Psoas muscle (tissue), 8 donors: Measurements from ENCODE around the gene CFAP99. TPM values are rescaled to one million over a fixed set of nuclear protein-coding genes. Genes with fewer than 3 reads are reported as not detected.
A peak's percentile ranks its signal among the peaks of the same experiment; 100 is the strongest.

ENCODE experiments used
- ATAC-seq, 4 donors: fragments of 200-7000 bp; cut with Tn5 transposase; one replicate each; pipeline ENCODE4 v1.9.1; 2020; ENCODE audit warnings: moderate library complexity in 3 of 4, mild to moderate bottlenecking in 2 of 4
- DNase-seq, 2 donors: peaks; one replicate each; pipeline ENCODE4 v3.0.0-alpha.2; 2020
- H3K27ac ChIP-seq: fragments of 200-600 bp; one replicate; pipeline ENCODE4 v1.8.0; 2022
- H3K27me3 ChIP-seq, 3 donors: fragments of 200-600 bp in 1 of 3; one replicate each; pipeline versions ENCODE4 v1.6.1 to v1.8.0; 2013 to 2022; ENCODE audit warnings: low read length in 2 of 3, mild to moderate bottlenecking in 2 of 3, moderate library complexity in 1 of 3; ENCODE audit not compliant: insufficient read depth in 3 of 3
- H3K36me3 ChIP-seq, 2 donors: fragments of 200-600 bp in 1 of 2; one replicate each; pipeline versions ENCODE4 v1.6.1 to v1.8.0; 2013 to 2022; ENCODE audit warnings: low read depth in 1 of 2, mild to moderate bottlenecking in 1 of 2, moderate library complexity in 1 of 2; ENCODE audit not compliant: insufficient read depth in 1 of 2
- H3K4me1 ChIP-seq: fragments of 200-600 bp; one replicate; pipeline ENCODE4 v1.8.0; 2022
- H3K4me3 ChIP-seq: fragments of 200-600 bp; one replicate; pipeline ENCODE4 v1.8.0; 2022; ENCODE audit warnings: mild to moderate bottlenecking
- H3K9me3 ChIP-seq: fragments of 200-600 bp; one replicate; pipeline ENCODE4 v1.8.0; 2022
- WGBS, 3 donors: extraction: QIAGEN DNeasy Blood & Tissue Kit; methylation state at CpG; one replicate each; pipeline versions ENCODE4 v1.1.6 to v1.1.7; 2013; 5-methylcytosine and 5-hydroxymethylcytosine counted together
- intact Hi-C, 2 donors: fragments of 100-400 bp; cut with DNase I; formaldehyde crosslinking; loops; one replicate each; pipeline versions ENCODE4 v1.11.0 to v1.14.2; 2022
- polyA plus RNA-seq, 3 donors: library from polyadenylated mRNA; stranded (reverse); fragments of 200-250 nt; gene quantifications; one replicate each; pipeline ENCODE4 v1.2.3, GENCODE V29; 2013
- total RNA-seq, 4 donors: library from RNA; stranded (reverse); fragmentation: NEBNext Ultra II Directional in 2 of 4; extraction: Animal tissue kit (Norgen Biotek cat#: 25700) in 2 of 4; gene quantifications; one replicate each; pipeline versions ENCODE4 v1.2.1 to v1.2.4, GENCODE V29; 2021 to 2023
- TF ChIP-seq, protein P1 (sequence below): fragments of 200-600 bp; IDR thresholded peaks from one replicate; pipeline ENCODE4 v1.8.0; 2022; ENCODE audit warnings: antibody characterized with exemption
- donor health status: healthy with polysubstance abuse.
- donor health status: DM: no; HTN: no; CAD: no; lungs with moderate emphysema.
- donor health status: Bipolar disorder and iron deficiency.
- donor health status: healthy.
- donor health status: DM: yes; HTN: yes; CAD: no.
- donor health status: DM: no; HTN: no; CAD: no.
- donor health status: DM: no; HTN: no; CAD: no.
- donor health status: DM: yes; HTN: yes; CAD: no.

Gene CFAP99
- total and polyA plus RNA-seq, 7 donors, result 0.03 TPM; not detected in 5

GRCh38 chr4:2432004-2432403 is 13.2 kb downstream of the CFAP99 start:
- Histone ChIP-seq H3K4me3 (no peak overlapping the region), H3K36me3 (no peaks in the 10 kb centered on the region), H3K9me3 (no peaks in the 10 kb centered on the region), H3K4me1 (peaks cover 24% of the 10 kb centered on the region), H3K27me3 (no peaks in the 10 kb centered on the region), H3K27ac (no peak overlapping the region)
- intact Hi-C loops, result no loop called here
- TF ChIP-seq, protein P1, sequence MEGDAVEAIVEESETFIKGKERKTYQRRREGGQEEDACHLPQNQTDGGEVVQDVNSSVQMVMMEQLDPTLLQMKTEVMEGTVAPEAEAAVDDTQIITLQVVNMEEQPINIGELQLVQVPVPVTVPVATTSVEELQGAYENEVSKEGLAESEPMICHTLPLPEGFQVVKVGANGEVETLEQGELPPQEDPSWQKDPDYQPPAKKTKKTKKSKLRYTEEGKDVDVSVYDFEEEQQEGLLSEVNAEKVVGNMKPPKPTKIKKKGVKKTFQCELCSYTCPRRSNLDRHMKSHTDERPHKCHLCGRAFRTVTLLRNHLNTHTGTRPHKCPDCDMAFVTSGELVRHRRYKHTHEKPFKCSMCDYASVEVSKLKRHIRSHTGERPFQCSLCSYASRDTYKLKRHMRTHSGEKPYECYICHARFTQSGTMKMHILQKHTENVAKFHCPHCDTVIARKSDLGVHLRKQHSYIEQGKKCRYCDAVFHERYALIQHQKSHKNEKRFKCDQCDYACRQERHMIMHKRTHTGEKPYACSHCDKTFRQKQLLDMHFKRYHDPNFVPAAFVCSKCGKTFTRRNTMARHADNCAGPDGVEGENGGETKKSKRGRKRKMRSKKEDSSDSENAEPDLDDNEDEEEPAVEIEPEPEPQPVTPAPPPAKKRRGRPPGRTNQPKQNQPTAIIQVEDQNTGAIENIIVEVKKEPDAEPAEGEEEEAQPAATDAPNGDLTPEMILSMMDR, result no peak
- ATAC-seq, result no peak
- DNase-seq, result no peak

- Histone ChIP-seq H3K36me3 (no peaks in the 10 kb centered on the region), H3K27ac (peak overlapping the region; percentile 74), H3K27me3 (no peaks in the 10 kb centered on the region), H3K9me3 (no peaks in the 10 kb centered on the region), H3K4me3 (peak overlapping the region; percentile 22), H3K4me1 (peaks cover 24% of the 10 kb centered on the region)
- ATAC-seq, result peak; percentile 81 to 89 (median 88)
- intact Hi-C loops, result no loop called here
- DNase-seq, result peak; percentile 43 to 74
- TF ChIP-seq, protein P1, result no peak
- WGBS, 3 donors, result 33 to 45% (median 40%) methylated on average over 20 of the region's 20 CpGs
These were observed 14.3 kb downstream of the CFAP99 start for GRCh38 chr4:2432991-2433530.

DNA sequence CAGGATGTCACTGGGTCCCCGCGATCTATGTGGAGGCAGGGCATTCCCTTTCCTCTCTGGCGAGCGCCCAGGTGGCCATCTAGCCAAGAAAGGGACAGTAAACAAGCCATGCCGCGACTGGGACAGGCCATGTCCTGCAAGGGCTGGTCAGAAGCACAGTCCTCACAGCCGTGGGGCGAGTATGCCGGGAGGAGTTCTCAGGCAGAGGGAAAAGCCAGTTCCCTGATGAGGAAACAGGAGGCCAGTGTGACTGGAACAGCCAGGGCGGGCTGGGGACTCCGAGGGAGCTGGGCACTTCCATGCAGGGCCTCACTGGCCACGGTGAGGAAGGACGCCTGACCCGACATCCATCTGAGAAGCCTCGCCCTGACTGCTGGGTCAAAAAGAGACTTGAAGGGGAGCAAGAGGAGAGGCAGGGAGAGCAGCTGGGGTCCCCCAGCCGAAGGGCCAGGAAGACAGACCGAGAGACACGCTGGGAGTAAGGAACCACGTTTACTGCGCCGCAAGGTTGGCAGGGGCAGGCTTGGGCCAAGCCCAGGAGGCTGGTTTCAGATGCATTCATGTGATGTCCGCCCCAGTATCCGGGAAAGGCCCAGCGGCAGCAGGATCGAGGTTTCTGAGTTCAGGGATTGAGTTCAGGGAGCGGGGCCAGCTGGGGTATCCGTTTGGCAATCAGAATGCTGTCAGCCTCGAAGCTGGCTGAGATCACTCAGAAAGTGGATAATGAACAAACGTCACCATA is 15.0 kb downstream of the CFAP99 start:
- 41 to 51% (median 44%) methylated on average over 27 to 29 of the region's 29 CpGs for WGBS, 3 donors
- Histone ChIP-seq H3K9me3 (no peaks in the 10 kb centered on the region), H3K4me1 (peaks cover 24% of the 10 kb centered on the region), H3K36me3 (no peaks in the 10 kb centered on the region), H3K27me3 (no peaks in the 10 kb centered on the region), H3K27ac (peak overlapping the region; percentile 74), H3K4me3 (peak overlapping the region; percentile 22)
- peak; percentile 18 to 49 (median 33) for ATAC-seq
- TF ChIP-seq, protein P1, result no peak
- intact Hi-C loops, result loop anchor here in 1 of 2 donors (2.0 kb wide), 1 partner anchor 213 kb away; no protein-coding TSS in a partner anchor
- peak in 1 of 2 donors; percentile 54 for DNase-seq

DNA sequence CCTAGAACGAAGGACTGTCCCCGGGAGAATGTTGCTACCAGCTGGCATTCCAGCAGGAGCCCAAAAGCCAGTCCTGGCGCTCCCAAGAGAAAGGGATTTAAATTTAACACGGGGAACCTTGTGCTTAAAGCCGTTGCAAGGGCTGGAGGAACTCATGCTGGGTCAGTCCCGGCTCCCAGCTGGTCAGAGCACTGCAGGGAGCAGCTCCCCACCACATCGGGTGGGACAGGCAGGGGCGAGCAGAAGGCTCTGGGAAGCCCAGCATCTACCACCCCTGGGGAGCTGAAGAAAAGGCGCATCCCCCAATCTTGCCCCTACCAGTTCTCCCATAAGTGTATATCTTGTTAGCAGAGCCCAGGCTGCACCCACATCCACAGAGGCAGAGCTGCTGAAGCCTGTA is 15.7 kb downstream of the CFAP99 start:
- Histone ChIP-seq H3K4me1 (peaks cover 24% of the 10 kb centered on the region), H3K27me3 (no peaks in the 10 kb centered on the region), H3K27ac (no peak overlapping the region), H3K9me3 (no peaks in the 10 kb centered on the region), H3K4me3 (no peak overlapping the region), H3K36me3 (no peaks in the 10 kb centered on the region)
- DNase-seq (no peak), ATAC-seq (no peak)
- TF ChIP-seq, protein P1, result no peak
- intact Hi-C loops, result loop anchor here in 1 of 2 donors (2.0 kb wide), 1 partner anchor 214 kb away; no protein-coding TSS in a partner anchor
- WGBS, 3 donors, result 32 to 47% (median 40%) methylated on average over 9 of the region's 9 CpGs
